Caco-2 (cell line): ENCODE measurements around the gene DNAH7. TPM values are rescaled to one million over a fixed set of nuclear protein-coding genes. Genes with fewer than 3 reads are reported as not detected.

Experiments
- BruUV-seq: library from RNA; stranded (reverse); fragments of 400-500 nt; replicated peaks from 2 replicates; lab custom pipeline; 2021; lab: Mats Ljungman, UMichigan
- CTCF ChIA-PET: fragments of 300-600 bp; sonication (Branson Sonifier 250); formaldehyde crosslinking; loops from one replicate; lab custom pipeline; 2022; ENCODE audit warnings: antibody characterized with exemption; lab: Charles Lee
- POLR2A ChIA-PET: fragments of 300-600 bp; sonication (Branson Sonifier 250); formaldehyde crosslinking; loops from one replicate; lab custom pipeline; 2022; ENCODE audit warnings: antibody characterized with exemption; lab: Charles Lee
- DNase-seq, 2 experiments: peaks; one replicate each; pipeline versions ENCODE4 v3.0.0 to v3.0.0-alpha.2; 2020 to 2022
- H3K27me3 ChIP-seq: replicated peaks from 2 replicates; pipeline ENCODE4 v1.6.0; 2011; ENCODE audit warnings: low read length; ENCODE audit not compliant: control insufficient read depth, insufficient read depth
- H3K36me3 ChIP-seq: 2 replicates; pipeline ENCODE4 v1.5.1; 2011; ENCODE audit warnings: low read length; ENCODE audit not compliant: control insufficient read depth, insufficient read depth
- H3K4me1 ChIP-seq: fragments of 250-450 bp; sonication (Bioruptor Pico); 2 replicates; pipeline ENCODE4 v1.5.1; 2020; ENCODE audit warnings: mild to moderate bottlenecking
- H3K4me3 ChIP-seq: 2 replicates; pipeline ENCODE4 v1.5.1; 2011; ENCODE audit warnings: low read depth, mild to moderate bottlenecking, control low read depth, low read length
- H3K9me3 ChIP-seq: fragments of 250-450 bp; sonication (Bioruptor Pico); 2 replicates; pipeline ENCODE4 v1.5.1; 2020; ENCODE audit warnings: mild to moderate bottlenecking, moderate library complexity
- H3K27ac Mint-ChIP-seq: one replicate; pipeline ENCODE4 v1.8.0; 2022; ENCODE audit warnings: mixed read lengths; ENCODE audit not compliant: unreplicated experiment
- H3K27me3 Mint-ChIP-seq: one replicate; pipeline ENCODE4 v1.8.0; 2022; ENCODE audit warnings: mixed read lengths; ENCODE audit not compliant: insufficient read depth, unreplicated experiment
- H3K36me3 Mint-ChIP-seq: one replicate; pipeline ENCODE4 v1.8.0; 2022; ENCODE audit warnings: mild to moderate bottlenecking, mixed read lengths; ENCODE audit not compliant: insufficient read depth, unreplicated experiment
- H3K4me1 Mint-ChIP-seq: one replicate; pipeline ENCODE4 v1.8.0; 2022; ENCODE audit warnings: low read depth, mixed read lengths; ENCODE audit not compliant: unreplicated experiment
- H3K4me3 Mint-ChIP-seq: one replicate; pipeline ENCODE4 v1.8.0; 2022; ENCODE audit warnings: mild to moderate bottlenecking, moderate library complexity, mixed read lengths; ENCODE audit not compliant: unreplicated experiment
- H3K9me3 Mint-ChIP-seq: one replicate; pipeline ENCODE4 v1.8.0; 2022; ENCODE audit warnings: mixed read lengths; ENCODE audit not compliant: unreplicated experiment
- CTCF ChIP-seq, 2 experiments: fragments of 200-600 bp in 1 of 2; IDR thresholded peaks; 1 replicate in 1 of 2; 2 replicates in 1 of 2; pipeline versions ENCODE4 v1.5.1 to v1.8.0; 2011 to 2022; ENCODE audit warnings: antibody characterized with exemption in 1 of 2, control low read depth in 1 of 2, inconsistent platforms in 1 of 2, low read depth in 1 of 2, low read length in 1 of 2, mild to moderate bottlenecking in 1 of 2, moderate library complexity in 1 of 2; ENCODE audit not compliant: insufficient read depth in 1 of 2, severe bottlenecking in 1 of 2, unreplicated experiment in 1 of 2
- intact Hi-C: fragments of 100-400 bp; cut with micrococcal nuclease; formaldehyde crosslinking; loops from one replicate; pipeline ENCODE4 v1.10.0; 2022; ENCODE audit not compliant: unreplicated experiment
- total RNA-seq: library from RNA; stranded (reverse); gene quantifications from 2 replicates; pipeline ENCODE4 v1.2.3, GENCODE V29; 2022

Gene DNAH7
- total RNA-seq, 1 experiment from 2014 or later = 0.16 TPM

DNA sequence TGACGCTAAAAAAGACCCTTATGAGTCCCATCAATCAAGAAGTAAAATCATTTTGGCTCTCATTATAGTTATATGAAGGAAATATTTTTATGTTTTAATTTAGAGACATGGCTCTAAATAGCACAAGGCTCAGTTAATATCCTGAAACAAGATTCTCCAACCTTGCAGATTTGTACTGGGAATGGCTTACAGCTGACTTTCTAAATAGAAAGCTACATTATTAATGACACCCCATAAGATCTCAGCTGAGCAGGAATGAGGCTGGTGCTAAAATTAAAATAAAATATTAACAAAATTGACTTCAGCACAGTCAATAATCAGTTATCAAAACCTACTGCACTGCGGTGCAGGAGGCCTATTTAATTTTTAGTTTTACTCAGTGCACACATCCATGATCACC lies 274.8 kb downstream of the DNAH7 start:
- Histone ChIP-seq H3K9me3 (no peaks in the 10 kb centered on the region), H3K27me3 (no peaks in the 10 kb centered on the region), H3K36me3 (no peaks in the 10 kb centered on the region), H3K4me1 (no peaks in the 10 kb centered on the region), H3K4me3 (no peak overlapping the region)
- Mint-ChIP-seq H3K4me3 (no peak overlapping the region), H3K27me3 (no peaks in the 10 kb centered on the region), H3K4me1 (no peaks in the 10 kb centered on the region), H3K27ac (no peak overlapping the region), H3K36me3 (no peaks in the 10 kb centered on the region), H3K9me3 (no peaks in the 10 kb centered on the region)
- ChIA-PET CTCF (no interaction called here), POLR2A (no interaction called here)
- intact Hi-C loops = no loop called here
- no TSS peak for BruUV-seq
- DNase-seq = no peak
- TF ChIP-seq CTCF (IDR thresholded peaks at IDR 0.05; ENCODE audit: insufficient read depth in 1 of 2, low read depth in 1 of 2, low read length in 1 of 2, severe bottlenecking in 1 of 2, unreplicated experiment in 1 of 2) = no peak

- BruUV-seq = no TSS peak
These were observed 286.5 kb downstream of the DNAH7 start for GRCh38 chr2:195782156-195782555.

GRCh38 chr2:195779491-195779890 lies 289.1 kb downstream of the DNAH7 start:
- Mint-ChIP-seq H3K36me3 (no peaks in the 10 kb centered on the region), H3K4me3 (no peak overlapping the region), H3K27ac (no peak overlapping the region), H3K27me3 (peaks cover 5% of the 10 kb centered on the region), H3K9me3 (no peaks in the 10 kb centered on the region), H3K4me1 (no peaks in the 10 kb centered on the region)
- intact Hi-C loops = no loop called here
- H3K27me3 ChIP-seq = no peaks in the 10 kb centered on the region
- no peaks in the 10 kb centered on the region for H3K9me3 ChIP-seq
- H3K4me3 ChIP-seq = no peak overlapping the region
- DNase-seq = no peak
- no peak for TF ChIP-seq CTCF (IDR thresholded peaks at IDR 0.05; ENCODE audit: insufficient read depth in 1 of 2, low read depth in 1 of 2, low read length in 1 of 2, severe bottlenecking in 1 of 2, unreplicated experiment in 1 of 2)
- BruUV-seq = no TSS peak
- CTCF ChIA-PET = no interaction called here
- H3K4me1 ChIP-seq = no peaks in the 10 kb centered on the region
- H3K36me3 ChIP-seq = no peaks in the 10 kb centered on the region
- POLR2A ChIA-PET = no interaction called here

More at GRCh38 chr2:195782156-195782555, 286.5 kb downstream of the DNAH7 start:
- Histone ChIP-seq H3K27me3 (no peaks in the 10 kb centered on the region), H3K9me3 (no peaks in the 10 kb centered on the region), H3K36me3 (no peaks in the 10 kb centered on the region), H3K4me1 (no peaks in the 10 kb centered on the region), H3K4me3 (no peak overlapping the region)
- Mint-ChIP-seq H3K9me3 (no peaks in the 10 kb centered on the region), H3K4me1 (no peaks in the 10 kb centered on the region), H3K27ac (no peak overlapping the region), H3K27me3 (peaks cover 5% of the 10 kb centered on the region), H3K36me3 (no peaks in the 10 kb centered on the region), H3K4me3 (no peak overlapping the region)
- ChIA-PET CTCF (no interaction called here), POLR2A (no interaction called here)
- no peak for TF ChIP-seq CTCF (IDR thresholded peaks at IDR 0.05; ENCODE audit: insufficient read depth in 1 of 2, low read depth in 1 of 2, low read length in 1 of 2, severe bottlenecking in 1 of 2, unreplicated experiment in 1 of 2)
- intact Hi-C loops = no loop called here
- no peak for DNase-seq
